Measurements from ENCODE around the gene CYP2F1. TPM values are rescaled to one million over a fixed set of nuclear protein-coding genes. Genes with fewer than 3 reads are reported as not detected.

Gene CYP2F1
- total and polyA plus RNA-seq, 9 of the 15 experiments (the other 6 are each of a cell fraction or from before 2014, with no cell fraction given) = 0.03 to 0.77 (median 0.18) TPM; not detected in 1

DNA sequence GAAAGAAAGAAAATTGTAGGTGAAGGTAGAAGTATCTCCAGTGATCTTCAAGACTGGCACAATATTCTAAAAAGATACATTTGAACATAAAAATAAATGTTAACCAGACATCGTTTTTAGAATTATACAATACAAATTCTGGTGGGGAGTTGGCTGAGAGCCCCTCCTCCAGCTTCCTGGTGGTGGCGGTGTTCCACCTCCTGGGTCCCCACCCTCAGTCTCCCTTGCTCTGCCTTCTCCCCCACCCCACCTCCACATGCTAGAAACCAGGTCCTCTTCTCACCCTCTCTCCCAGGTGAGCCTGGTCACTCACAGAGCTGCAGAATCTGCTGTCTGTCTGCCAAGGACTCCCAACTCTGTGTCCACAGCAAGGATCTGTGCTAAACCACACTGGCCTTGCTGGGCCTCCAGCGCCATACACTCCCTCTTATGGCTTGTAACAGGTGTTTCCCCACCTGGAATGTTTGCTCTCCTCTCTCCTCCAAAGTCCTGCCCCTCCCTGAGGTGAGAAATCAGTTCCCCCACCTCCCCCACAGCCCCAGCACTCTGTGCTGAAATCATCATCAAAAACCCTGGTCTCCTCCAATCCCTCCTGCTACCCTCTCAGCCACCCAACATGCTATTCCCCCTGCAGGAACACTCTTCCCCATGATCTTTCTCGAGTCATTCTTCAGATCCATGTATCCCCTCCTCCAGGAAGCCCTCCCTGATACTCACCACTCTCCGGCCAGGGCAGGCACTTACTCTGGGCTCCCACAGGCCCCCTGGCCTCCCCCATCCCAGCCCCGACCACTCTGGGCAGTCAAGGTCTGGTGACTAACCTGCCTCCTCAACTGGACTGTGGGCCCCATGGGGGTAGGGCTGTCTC lies 58.3 kb downstream of the CYP2F1 start:
- Histone ChIP-seq H2AFZ (ENCODE audit: low read depth, low read length) (no peak overlapping the region), H3K4me2 (ENCODE audit: insufficient read depth, low read length) (no peak overlapping the region), H4K20me1 (replicated peaks; ENCODE audit: control insufficient read depth, insufficient read depth, low read length) (no peaks in the 10 kb centered on the region), H3K79me2 (ENCODE audit: control insufficient read depth, insufficient read depth, low read length) (no peaks in the 10 kb centered on the region), H3K27me3 (ENCODE audit: control insufficient read depth in 2 of 2, insufficient read depth in 2 of 2, low read length in 2 of 2) (peaks cover 11 to 35% of the 10 kb centered on the region in 2 experiments; a peak in 4 of 5 replicates), H3K4me1 (replicated peaks in 1 of 2; ENCODE audit: control insufficient read depth in 2 of 2, insufficient read depth in 2 of 2, low read length in 2 of 2) (peaks cover 0 to 5% of the 10 kb centered on the region in 2 experiments; a peak in 2 of 5 replicates), H3K4me3 (no peak overlapping the region), H3K9me1 (ENCODE audit: control insufficient read depth, insufficient read depth, low read length) (no peaks in the 10 kb centered on the region), H3K27ac (ENCODE audit: extremely low read depth, low read depth, low read length) (no peak overlapping the region), H3K9ac (ENCODE audit: insufficient read depth in 1 of 2, low read depth in 2 of 2, low read length in 2 of 2) (no peak overlapping the region), H3K36me3 (ENCODE audit: control insufficient read depth, insufficient read depth, low read length) (no peaks in the 10 kb centered on the region), H3K9me3 (replicated peaks; ENCODE audit: control insufficient read depth, insufficient read depth, low read depth, low read length) (no peaks in the 10 kb centered on the region)
- no peak for FAIRE-seq
- intact Hi-C loops (cut with micrococcal nuclease) (no loop called here), in situ Hi-C loops (cut with MboI) (no loop called here)
- peak; percentile 81 for TF ChIP-seq ZFP36 (IDR thresholded peaks at IDR 0.05; ENCODE audit: low read depth, low read length, partially characterized antibody)
- TF ChIP-seq, protein P1, sequence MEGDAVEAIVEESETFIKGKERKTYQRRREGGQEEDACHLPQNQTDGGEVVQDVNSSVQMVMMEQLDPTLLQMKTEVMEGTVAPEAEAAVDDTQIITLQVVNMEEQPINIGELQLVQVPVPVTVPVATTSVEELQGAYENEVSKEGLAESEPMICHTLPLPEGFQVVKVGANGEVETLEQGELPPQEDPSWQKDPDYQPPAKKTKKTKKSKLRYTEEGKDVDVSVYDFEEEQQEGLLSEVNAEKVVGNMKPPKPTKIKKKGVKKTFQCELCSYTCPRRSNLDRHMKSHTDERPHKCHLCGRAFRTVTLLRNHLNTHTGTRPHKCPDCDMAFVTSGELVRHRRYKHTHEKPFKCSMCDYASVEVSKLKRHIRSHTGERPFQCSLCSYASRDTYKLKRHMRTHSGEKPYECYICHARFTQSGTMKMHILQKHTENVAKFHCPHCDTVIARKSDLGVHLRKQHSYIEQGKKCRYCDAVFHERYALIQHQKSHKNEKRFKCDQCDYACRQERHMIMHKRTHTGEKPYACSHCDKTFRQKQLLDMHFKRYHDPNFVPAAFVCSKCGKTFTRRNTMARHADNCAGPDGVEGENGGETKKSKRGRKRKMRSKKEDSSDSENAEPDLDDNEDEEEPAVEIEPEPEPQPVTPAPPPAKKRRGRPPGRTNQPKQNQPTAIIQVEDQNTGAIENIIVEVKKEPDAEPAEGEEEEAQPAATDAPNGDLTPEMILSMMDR (IDR thresholded peaks at IDR 0.05 in 2 of 3, conservative IDR thresholded peaks at IDR 0.05 in 1 of 3; ENCODE audit: insufficient read depth in 2 of 3, low read depth in 1 of 3, low read length in 3 of 3) = peak in 2 of 3 experiments; percentile 15 to 31; a peak in 2 of 6 replicates
- TF ChIP-seq YBX1 (IDR thresholded peaks at IDR 0.05) = no peak
- TF ChIP-seq, protein P2, sequence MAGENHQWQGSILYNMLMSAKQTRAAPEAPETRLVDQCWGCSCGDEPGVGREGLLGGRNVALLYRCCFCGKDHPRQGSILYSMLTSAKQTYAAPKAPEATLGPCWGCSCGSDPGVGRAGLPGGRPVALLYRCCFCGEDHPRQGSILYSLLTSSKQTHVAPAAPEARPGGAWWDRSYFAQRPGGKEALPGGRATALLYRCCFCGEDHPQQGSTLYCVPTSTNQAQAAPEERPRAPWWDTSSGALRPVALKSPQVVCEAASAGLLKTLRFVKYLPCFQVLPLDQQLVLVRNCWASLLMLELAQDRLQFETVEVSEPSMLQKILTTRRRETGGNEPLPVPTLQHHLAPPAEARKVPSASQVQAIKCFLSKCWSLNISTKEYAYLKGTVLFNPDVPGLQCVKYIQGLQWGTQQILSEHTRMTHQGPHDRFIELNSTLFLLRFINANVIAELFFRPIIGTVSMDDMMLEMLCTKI (IDR thresholded peaks at IDR 0.05; ENCODE audit: partially characterized antibody) = no peak
- BruUV-seq (replicated peaks) = no TSS peak
- 5% methylated on average over 6 of the region's 6 CpGs for WGBS (ENCODE audit: insufficient coverage, low coverage, missing lambda C conversion rate)
- POLR2A ChIA-PET = interaction anchor here (1.3 to 1.6 kb wide), 2 partner anchors 11 to 22 kb away, joined by 3 read pairs; no protein-coding TSS in a partner anchor
- peak; percentile 59 for ATAC-seq
- CTCF ChIA-PET (ENCODE audit: low intra/inter-chr PET ratio) = interaction anchor here (0.6 kb wide), 1 partner anchor 136 kb away, joined by 3 read pairs; no protein-coding TSS in a partner anchor
- no peak for DNase-seq (ENCODE audit: extremely low read depth in 1 of 4, low spot score in 3 of 4)
